ENCODE measurements around the gene USP20. TPM values are rescaled to one million over a fixed set of nuclear protein-coding genes. Genes with fewer than 3 reads are reported as not detected.

USP20 gene
- total and polyA plus RNA-seq, 5 experiments from 2014 or later, result 37.1 to 124 (median 76.4) TPM

DNA sequence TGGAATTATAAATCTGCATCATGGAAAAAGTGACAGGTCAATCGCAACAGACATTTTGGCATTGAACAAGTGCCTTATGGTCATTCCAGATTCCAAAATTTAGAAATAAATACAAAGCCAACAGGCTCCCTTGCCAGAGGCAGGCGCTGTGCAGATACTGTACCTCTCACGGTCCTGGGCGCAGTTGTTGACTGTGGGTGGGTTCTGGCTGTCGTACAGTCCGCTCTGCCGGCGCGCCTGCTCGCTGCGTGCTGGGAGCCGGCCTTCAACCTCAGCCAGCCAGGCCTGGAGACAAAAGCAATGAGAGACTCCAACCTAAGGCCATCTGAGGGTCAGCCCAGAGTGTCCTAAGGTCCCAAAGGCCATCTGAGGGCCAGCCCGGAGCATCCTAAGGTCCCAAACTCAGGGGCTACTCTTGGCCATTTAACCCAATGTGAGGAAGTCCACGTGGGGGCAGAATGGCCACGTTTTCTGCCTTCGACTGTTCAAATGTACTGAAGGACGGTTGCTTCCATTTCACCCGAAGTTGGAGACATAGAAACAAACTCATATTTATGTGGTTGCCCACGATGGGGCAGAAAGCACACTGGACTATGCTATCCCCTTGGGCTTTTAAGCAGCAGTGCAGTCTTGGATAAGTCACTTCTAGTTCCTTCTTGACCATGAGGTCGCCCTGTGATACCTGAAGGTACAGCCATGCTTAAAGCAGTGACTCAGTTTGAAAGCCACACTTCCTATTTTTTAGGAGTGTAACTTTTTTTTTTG is 65.2 kb downstream of the USP20 start:
- POLR2A ChIA-PET, result no interaction called here
- H3K27ac Mint-ChIP-seq, result peak overlapping the region in 8 of 10 donors; percentile 46 to 80 (median 65)
- DNase-seq (no peak), ATAC-seq (no peak)
- H3K36me3 Mint-ChIP-seq, result peaks cover 6 to 94% (median 32%) of the 10 kb centered on the region in 3 donors
- H3K27me3 Mint-ChIP-seq, result peaks cover 0 to 1% (median 0%) of the 10 kb centered on the region in 5 donors
- peak overlapping the region in 1 of 10 donors; percentile 12 for H3K4me3 Mint-ChIP-seq
- no peaks in the 10 kb centered on the region for H3K9me3 Mint-ChIP-seq
- peaks cover 25 to 50% (median 41%) of the 10 kb centered on the region in 4 donors for H3K4me1 Mint-ChIP-seq

DNA sequence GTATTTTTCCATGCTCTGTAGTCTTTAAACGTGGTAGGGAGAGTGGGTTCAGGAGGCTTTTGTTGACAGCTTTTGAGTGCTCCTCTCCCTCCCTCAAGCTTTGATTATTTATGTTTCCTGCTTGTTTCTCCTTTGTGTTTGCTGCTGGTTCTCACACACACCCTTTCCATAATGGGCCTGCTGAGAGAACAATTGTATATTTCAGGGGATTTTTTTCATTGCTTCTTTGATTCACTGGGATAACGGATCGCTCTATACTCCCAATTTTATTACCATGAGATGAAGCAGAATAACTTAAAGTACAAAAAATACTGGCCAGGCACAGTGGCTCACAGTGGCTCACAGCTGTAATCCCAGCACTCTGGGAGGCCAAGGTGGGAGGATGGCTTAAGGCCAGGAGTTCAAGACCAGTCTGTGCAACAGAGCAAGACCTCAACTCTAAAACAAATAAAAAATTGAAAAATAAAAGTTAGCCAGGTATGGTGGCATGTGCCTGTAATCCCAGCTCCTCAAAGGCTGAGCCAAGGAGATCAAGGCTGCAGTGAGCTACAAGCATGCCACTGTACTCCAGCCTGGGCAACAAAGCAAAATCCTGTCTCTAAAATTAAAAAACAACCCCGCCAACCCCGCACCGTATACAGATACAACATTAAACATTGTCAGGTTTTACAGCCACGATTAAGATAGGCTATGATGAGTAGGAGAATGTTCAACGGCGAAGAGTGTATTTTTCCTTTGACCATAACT is 66.9 kb downstream of the USP20 start:
- no peak for DNase-seq
- ATAC-seq, result no peak
- H3K27me3 Mint-ChIP-seq, result no peaks in the 10 kb centered on the region
- H3K27ac Mint-ChIP-seq, result peak overlapping the region in 9 of 10 donors; percentile 69 to 92 (median 81)
- H3K4me1 Mint-ChIP-seq, result peaks cover 15 to 34% (median 25%) of the 10 kb centered on the region in 4 donors
- POLR2A ChIA-PET, result interaction anchor here (2.5 kb wide), 1 partner anchor 13 kb away, joined by 8 read pairs; no protein-coding TSS in a partner anchor
- no peaks in the 10 kb centered on the region for H3K9me3 Mint-ChIP-seq
- peaks cover 0 to 95% (median 30%) of the 10 kb centered on the region in 3 donors for H3K36me3 Mint-ChIP-seq
- H3K4me3 Mint-ChIP-seq, result no peak overlapping the region

DNA sequence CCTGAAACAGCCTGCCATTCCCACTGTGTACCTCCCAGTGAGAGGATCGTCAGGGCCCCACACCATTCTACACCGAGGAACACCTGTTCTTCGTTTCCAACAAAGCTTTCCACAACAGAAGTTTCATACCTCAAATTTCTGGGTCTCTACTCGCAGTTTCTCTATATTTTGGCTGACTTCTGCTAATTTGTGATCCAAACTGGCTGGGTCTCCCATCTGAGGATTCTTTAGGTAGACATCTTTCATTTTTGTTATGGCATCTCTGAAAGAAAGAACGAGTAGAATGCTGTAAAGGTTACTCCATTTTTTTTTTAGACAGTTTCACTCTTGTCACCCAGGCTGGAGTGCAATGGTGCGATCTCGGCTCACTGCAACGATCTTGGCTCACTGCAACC is 67.5 kb downstream of the USP20 start:
- Mint-ChIP-seq H3K4me1 (peaks cover 15 to 30% (median 23%) of the 10 kb centered on the region in 4 donors), H3K36me3 (peaks cover 0 to 95% (median 31%) of the 10 kb centered on the region in 3 donors), H3K9me3 (no peaks in the 10 kb centered on the region), H3K4me3 (no peak overlapping the region), H3K27me3 (no peaks in the 10 kb centered on the region), H3K27ac (peak overlapping the region in 8 of 10 donors; percentile 35 to 73 (median 62))
- POLR2A ChIA-PET, result interaction anchor here (1.1 to 2.5 kb wide), 2 partner anchors 14 to 61 kb away, joined by 3 to 8 read pairs; no protein-coding TSS in a partner anchor
- no peak for ATAC-seq
- no peak for DNase-seq

DNA sequence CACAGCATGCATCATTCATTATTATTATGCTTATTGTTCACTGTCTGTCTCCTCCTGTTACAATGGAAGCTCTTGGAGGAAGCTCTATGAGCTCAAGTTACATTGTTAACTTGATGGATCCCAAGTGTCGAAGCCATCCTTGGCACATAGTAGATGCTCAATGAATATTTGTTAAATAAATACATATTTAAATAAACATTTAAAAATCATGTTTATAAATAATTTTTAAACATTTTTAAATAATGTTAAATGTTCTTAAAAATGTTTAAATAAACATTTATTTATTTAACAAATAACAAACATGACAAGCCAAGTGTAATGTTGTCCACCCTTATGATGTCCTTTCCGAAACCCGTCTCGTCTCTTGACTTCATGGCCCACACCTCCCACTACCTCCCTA is 69.5 kb downstream of the USP20 start:
- H3K4me3 Mint-ChIP-seq, result no peak overlapping the region
- peaks cover 7 to 22% (median 16%) of the 10 kb centered on the region in 4 donors for H3K4me1 Mint-ChIP-seq
- H3K36me3 Mint-ChIP-seq, result peaks cover 0 to 94% (median 29%) of the 10 kb centered on the region in 3 donors

DNA sequence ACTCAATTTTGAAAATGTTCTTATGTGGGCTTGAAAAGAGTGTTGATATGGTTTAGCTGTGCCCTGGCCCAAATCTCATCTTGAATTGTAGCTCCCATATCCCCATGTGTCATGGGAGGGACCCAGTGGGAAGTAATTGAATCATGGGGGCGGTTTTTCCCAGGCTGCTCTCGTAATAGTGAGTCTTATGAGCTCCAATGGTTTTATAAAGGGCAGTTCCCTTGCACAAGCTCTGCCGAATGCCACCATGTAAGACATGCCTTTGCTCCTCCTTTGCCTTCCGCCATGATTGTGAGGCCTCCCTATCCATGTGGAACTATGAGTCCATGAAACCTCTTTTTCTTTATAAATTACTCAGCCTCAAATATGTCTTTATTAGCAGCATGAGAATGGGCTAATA is 71.0 kb downstream of the USP20 start:
- Mint-ChIP-seq H3K27me3 (no peaks in the 10 kb centered on the region), H3K27ac (peak overlapping the region; percentile 9 to 82 (median 54)), H3K36me3 (peaks cover 0 to 93% (median 25%) of the 10 kb centered on the region in 3 donors), H3K4me1 (peaks cover 9 to 27% (median 15%) of the 10 kb centered on the region in 4 donors), H3K9me3 (no peaks in the 10 kb centered on the region), H3K4me3 (no peak overlapping the region)
- ATAC-seq, result no peak
- POLR2A ChIA-PET, result interaction anchor here (0.6 to 1.6 kb wide), 4 partner anchors 12 to 21 kb away, joined by 3 to 5 read pairs (median 3); no protein-coding TSS in a partner anchor
- DNase-seq, result no peak

More for the DNA sequence above, 69.5 kb downstream of the USP20 start:
- POLR2A ChIA-PET, result interaction anchor here (0.6 to 1.6 kb wide), 8 partner anchors 9 to 40 kb away, joined by 3 to 6 read pairs (median 4); no protein-coding TSS in a partner anchor
- ATAC-seq, result no peak
- no peaks in the 10 kb centered on the region for H3K9me3 Mint-ChIP-seq
- peak overlapping the region in 9 of 10 donors; percentile 14 to 89 (median 65) for H3K27ac Mint-ChIP-seq
- no peaks in the 10 kb centered on the region for H3K27me3 Mint-ChIP-seq
- no peak for DNase-seq

DNA sequence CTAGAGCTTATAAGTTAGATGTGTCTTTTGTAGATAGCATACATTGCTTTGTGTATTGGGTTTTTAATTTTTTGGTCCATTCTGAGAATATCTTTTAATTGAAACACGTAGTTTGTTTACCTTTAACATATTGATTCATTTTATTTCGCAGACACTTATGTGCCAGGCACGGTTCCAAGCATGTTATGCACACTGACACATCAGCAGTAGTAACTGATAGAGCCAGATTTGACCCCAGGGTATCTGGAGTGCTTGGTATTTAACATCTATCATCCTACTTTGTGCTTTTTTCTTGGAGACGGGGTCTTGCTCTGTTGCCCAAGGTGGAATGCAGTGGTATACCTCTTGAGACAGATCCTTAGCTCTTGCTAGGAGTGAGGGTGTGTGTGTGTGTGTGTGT is 71.9 kb downstream of the USP20 start:
- H3K36me3 Mint-ChIP-seq, result peaks cover 0 to 90% (median 21%) of the 10 kb centered on the region in 3 donors
- H3K4me3 Mint-ChIP-seq, result no peak overlapping the region
- H3K4me1 Mint-ChIP-seq, result peaks cover 9 to 28% (median 13%) of the 10 kb centered on the region in 4 donors
- peak overlapping the region in 7 of 10 donors; percentile 22 to 86 (median 31) for H3K27ac Mint-ChIP-seq
- POLR2A ChIA-PET, result interaction anchor here (0.6 to 1.4 kb wide), 4 partner anchors 9 to 1344 kb away, joined by 3 to 5 read pairs (median 4); no protein-coding TSS in a partner anchor
- no peaks in the 10 kb centered on the region for H3K27me3 Mint-ChIP-seq
- H3K9me3 Mint-ChIP-seq, result no peaks in the 10 kb centered on the region
- no peak for ATAC-seq
- no peak for DNase-seq

DNA sequence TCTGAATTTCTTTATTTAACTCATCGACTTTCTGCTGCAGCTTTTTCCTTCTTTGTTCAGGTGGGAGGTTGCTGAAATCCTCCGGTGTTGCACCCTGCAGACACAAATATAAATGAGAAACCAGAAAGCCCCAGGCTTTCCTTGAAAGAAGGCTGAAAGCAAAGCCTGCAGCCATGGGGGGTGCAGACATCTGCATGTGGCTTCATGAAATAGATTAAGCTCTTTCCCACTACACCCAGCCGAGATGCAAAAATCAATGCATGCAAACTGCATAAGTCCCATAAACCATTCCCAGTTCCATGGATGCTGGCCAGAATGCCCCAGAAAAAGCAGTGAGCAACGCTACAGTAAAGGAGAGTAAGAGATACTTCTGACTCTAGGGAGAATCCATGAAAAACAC is 73.6 kb downstream of the USP20 start:
- Mint-ChIP-seq H3K27me3 (no peaks in the 10 kb centered on the region), H3K36me3 (peaks cover 0 to 90% (median 18%) of the 10 kb centered on the region in 3 donors), H3K4me3 (no peak overlapping the region), H3K4me1 (peaks cover 9 to 25% (median 14%) of the 10 kb centered on the region in 4 donors), H3K27ac (peak overlapping the region in 5 of 10 donors; percentile 21 to 58 (median 44)), H3K9me3 (no peaks in the 10 kb centered on the region)
- ATAC-seq (no peak), DNase-seq (no peak)
- POLR2A ChIA-PET, result no interaction called here

DNA sequence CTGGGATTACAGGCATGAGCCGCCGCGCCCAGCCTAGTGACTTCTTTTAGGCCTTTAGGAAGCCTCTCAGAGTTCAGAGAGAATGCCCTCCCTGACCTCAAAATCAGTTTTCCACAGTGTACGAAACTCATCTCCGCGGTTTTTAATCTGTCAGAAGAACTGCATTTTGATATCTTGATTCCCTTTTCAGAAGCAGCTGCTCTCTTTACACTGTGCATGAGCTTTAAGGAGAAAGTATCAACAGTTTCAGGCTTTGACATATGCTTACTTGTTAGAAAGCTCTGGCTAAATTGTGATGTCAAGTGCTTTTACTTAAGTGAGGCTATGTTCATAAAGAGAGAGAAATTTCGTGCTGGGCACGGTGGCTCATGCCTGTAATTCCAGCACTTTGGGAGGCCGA is 74.6 kb downstream of the USP20 start:
- Mint-ChIP-seq H3K36me3 (peaks cover 0 to 87% (median 18%) of the 10 kb centered on the region in 3 donors), H3K27me3 (no peaks in the 10 kb centered on the region), H3K4me3 (no peak overlapping the region), H3K9me3 (no peaks in the 10 kb centered on the region), H3K4me1 (peaks cover 5 to 24% (median 13%) of the 10 kb centered on the region in 4 donors), H3K27ac (peak overlapping the region in 8 of 10 donors; percentile 10 to 79 (median 58))
- no peak for DNase-seq
- POLR2A ChIA-PET, result interaction anchor here (0.6 to 1.1 kb wide), 2 partner anchors 17 to 33 kb away, joined by 3 to 4 read pairs; no protein-coding TSS in a partner anchor
- no peak for ATAC-seq

DNA sequence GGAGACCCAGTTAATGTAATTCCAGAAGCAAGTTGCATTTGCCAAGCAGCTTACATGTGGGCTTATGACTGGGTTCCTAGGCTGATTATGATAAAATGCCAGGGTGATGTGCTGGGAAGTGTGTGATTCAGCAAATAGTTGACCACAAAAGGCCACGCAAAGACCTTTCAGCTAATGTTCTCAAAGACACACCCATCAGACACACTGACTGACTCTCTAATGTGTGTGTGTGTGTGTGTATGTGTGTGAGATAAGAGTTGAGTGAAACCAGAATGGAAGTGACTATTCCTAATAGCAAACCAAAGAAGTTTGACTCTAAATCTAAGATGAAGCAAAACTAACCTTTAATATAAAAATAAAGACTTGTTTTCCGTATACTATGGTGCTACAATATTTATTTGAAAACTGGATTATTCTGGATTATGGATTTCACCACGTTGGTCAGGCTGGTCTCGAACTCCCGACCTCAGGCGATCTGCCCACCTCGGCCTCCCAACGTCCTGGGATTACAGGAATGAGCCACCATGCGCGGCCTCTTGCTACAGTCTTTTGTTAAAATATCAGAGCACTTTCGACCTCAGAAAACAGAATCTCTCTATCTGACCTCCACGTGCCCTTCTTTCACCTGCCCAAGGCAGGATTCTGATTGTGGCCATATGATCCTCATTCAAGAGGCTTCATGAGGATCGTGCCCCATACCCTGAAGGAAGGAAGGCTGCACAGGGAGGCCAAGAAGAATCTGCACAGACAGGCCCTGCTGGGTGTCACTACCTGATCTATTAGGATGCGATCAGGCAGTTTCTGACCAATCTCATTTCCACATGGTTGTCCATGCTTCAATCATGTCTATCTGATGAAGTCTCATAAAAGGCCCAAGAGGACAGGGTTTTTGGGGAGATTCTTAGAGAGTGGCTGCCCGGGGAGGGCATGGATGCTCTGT is 75.6 kb downstream of the USP20 start:
- Mint-ChIP-seq H3K4me1 (peaks cover 4 to 24% (median 11%) of the 10 kb centered on the region in 4 donors), H3K36me3 (peaks cover 0 to 87% (median 18%) of the 10 kb centered on the region in 3 donors)

DNA sequence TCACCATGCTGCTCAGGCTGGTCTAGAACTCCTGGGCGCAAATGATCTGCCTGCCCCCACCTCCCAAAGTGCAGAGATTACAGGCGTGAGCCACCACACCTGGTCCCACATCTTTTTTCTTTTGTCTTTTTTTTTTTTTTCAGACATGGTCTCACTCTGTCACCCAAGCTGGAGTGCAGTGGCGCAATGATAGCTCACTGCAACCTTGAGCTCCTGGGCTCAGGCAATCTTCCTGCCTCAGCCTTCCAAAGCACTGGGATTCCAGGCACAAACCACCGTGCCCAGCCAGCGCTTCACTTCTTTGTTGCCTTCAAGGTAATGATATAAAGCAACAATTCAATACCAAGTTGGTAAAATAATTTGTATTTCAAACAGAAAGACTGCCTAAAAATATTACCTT is 78.8 kb downstream of the USP20 start:
- peaks cover 0 to 75% (median 14%) of the 10 kb centered on the region in 3 donors for H3K36me3 Mint-ChIP-seq
- ATAC-seq, result no peak
- POLR2A ChIA-PET, result interaction anchor here (0.5 to 1.6 kb wide), 6 partner anchors 10 to 275 kb away, joined by 3 to 4 read pairs (median 3); no protein-coding TSS in a partner anchor

More for the DNA sequence above, 75.6 kb downstream of the USP20 start:
- H3K27me3 Mint-ChIP-seq, result no peaks in the 10 kb centered on the region
- no peaks in the 10 kb centered on the region for H3K9me3 Mint-ChIP-seq
- no peak for DNase-seq
- peak overlapping the region in 9 of 10 donors; percentile 40 to 86 (median 65) for H3K27ac Mint-ChIP-seq
- no peak overlapping the region for H3K4me3 Mint-ChIP-seq
- ATAC-seq, result no peak
- POLR2A ChIA-PET, result interaction anchor here (0.6 to 1.1 kb wide), 2 partner anchors 16 to 32 kb away, joined by 3 to 4 read pairs; no protein-coding TSS in a partner anchor

DNA sequence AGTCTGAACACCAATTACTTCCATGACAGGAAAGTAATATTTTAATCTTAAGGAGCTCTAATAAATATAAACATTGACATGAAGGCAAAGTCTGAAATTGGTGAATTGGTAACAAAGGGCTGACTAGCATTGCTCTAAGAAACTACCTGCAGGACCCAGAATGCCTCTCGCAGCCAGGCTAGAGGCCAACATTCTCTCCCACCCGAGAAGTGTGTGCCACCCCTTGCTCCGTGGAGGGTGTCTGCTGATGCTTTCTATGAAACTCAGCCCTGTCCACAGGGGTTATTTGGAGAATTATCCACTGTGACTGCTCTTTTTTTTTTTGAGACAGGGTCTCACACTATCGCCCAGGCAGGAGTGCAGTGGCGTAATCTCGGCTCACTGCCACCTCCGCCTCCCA is 81.4 kb downstream of the USP20 start:
- H3K27me3 Mint-ChIP-seq, result no peaks in the 10 kb centered on the region
- no peak for ATAC-seq
- no peaks in the 10 kb centered on the region for H3K9me3 Mint-ChIP-seq
- peak overlapping the region in 1 of 10 donors; percentile 51 for H3K27ac Mint-ChIP-seq
- H3K4me3 Mint-ChIP-seq, result no peak overlapping the region
- POLR2A ChIA-PET, result interaction anchor here (0.7 to 1.5 kb wide), 4 partner anchors 9 to 123 kb away, joined by 3 to 5 read pairs (median 4); no protein-coding TSS in a partner anchor
- no peak for DNase-seq
- H3K4me1 Mint-ChIP-seq, result peaks cover 0 to 31% (median 27%) of the 10 kb centered on the region in 4 donors
- H3K36me3 Mint-ChIP-seq, result peaks cover 0 to 72% (median 12%) of the 10 kb centered on the region in 3 donors

More for the DNA sequence above, 78.8 kb downstream of the USP20 start:
- Mint-ChIP-seq H3K9me3 (no peaks in the 10 kb centered on the region), H3K4me1 (peaks cover 3 to 32% (median 23%) of the 10 kb centered on the region in 4 donors), H3K27me3 (no peaks in the 10 kb centered on the region), H3K4me3 (no peak overlapping the region), H3K27ac (peak overlapping the region in 5 of 10 donors; percentile 20 to 74 (median 43))
- no peak for DNase-seq
